Motor neuron (in vitro differentiated cells): Measurements from ENCODE around the gene ZNF835. TPM values are rescaled to one million over a fixed set of nuclear protein-coding genes. Genes with fewer than 3 reads are reported as not detected.

Experiments
- ATAC-seq, 8 experiments: fragments of 200-7000 bp; cut with Tn5 transposase; replicated peaks in 6 of 8; 2 replicates each; pipeline ENCODE4 v1.8.0; 2021; ENCODE audit warnings: mild to moderate bottlenecking in 8 of 8, moderate library complexity in 8 of 8
- H3K27ac ChIP-seq, 2 donors: fragments of 250-450 bp; sonication (Bioruptor Pico); 2 replicates each; pipeline ENCODE4 v1.9.0; 2021; ENCODE audit warnings: antibody characterized with exemption in 2 of 2, mild to moderate bottlenecking in 2 of 2, moderate library complexity in 1 of 2
- H3K4me1 ChIP-seq, 2 donors: fragments of 250-450 bp; sonication (Bioruptor Pico); replicated peaks in 1 of 2; 2 replicates each; pipeline ENCODE4 v1.6.1; 2021; ENCODE audit warnings: antibody characterized with exemption in 2 of 2, mild to moderate bottlenecking in 2 of 2, moderate library complexity in 1 of 2
- H3K4me3 ChIP-seq, 5 donors: fragments of 250-450 bp; sonication (Bioruptor Pico); 2 replicates each; pipeline ENCODE4 v1.9.0; 2021; ENCODE audit warnings: antibody characterized with exemption in 5 of 5, mild to moderate bottlenecking in 5 of 5, moderate library complexity in 4 of 5
- WGBS, 10 experiments: fragments of 450-650 bp; shearing (Covaris generic); methylation state at CpG; one replicate each; pipeline ENCODE4 v1.0.0; 2022; 5-methylcytosine and 5-hydroxymethylcytosine counted together
- in situ Hi-C, 9 experiments: fragments of 400-800 bp; cut with MboI; loops; one replicate each; pipeline ENCODE4 v1.15.0; 2021; ENCODE audit warnings: low sequenced_read_pairs in 9 of 9, low pct_unique_long_range_greater_than_20kb in 2 of 9; ENCODE audit not compliant: unreplicated experiment in 9 of 9
- total RNA-seq, 8 experiments: library from RNA; unstranded; fragments of 300-600 nt; gene quantifications; 2 replicates each; pipeline versions ENCODE4 v1.2.3 to v1.2.4, GENCODE V29; 2022

The ZNF835 gene
- total RNA-seq: 1 to 10 TPM in 2 of 8 experiments, under 1 TPM in 4, not detected in 2; 0.05 to 4.8 (median 0.23) TPM

GRCh38 chr19:56671613-56671994 is at the start of gene ZNF835:
ZNF835 (minus strand) TSS chr19:56671757; CDS start chr19:56665198, 6,559 bp downstream.
- H3K27ac ChIP-seq: no peak within 1 kb of the TSS
- peak in 4 of 8 experiments; percentile 41 to 96 (median 92) for ATAC-seq
- H3K4me1 ChIP-seq: no peaks in the 10 kb centered on the region
- no CpG with 5 or more reads among the region's 32 CpGs for WGBS, 10 experiments
- in situ Hi-C loops: no loop called here
- H3K4me3 ChIP-seq: peak within 1 kb of the TSS in 3 of 5 donors; percentile 26 to 56 (median 45)

GRCh38 chr19:56720281-56720680 is 48.7 kb upstream of the ZNF835 start:
- 0 to 33% (median 7%) methylated on average over 1 to 3 of the region's 3 CpGs; no CpG with 5 or more reads in 3 of the 10 experiments for WGBS, 10 experiments
- Histone ChIP-seq H3K4me3 (no peak overlapping the region), H3K27ac (peak overlapping the region; percentile 44 to 79), H3K4me1 (peaks cover 3 to 17% of the 10 kb centered on the region in 2 donors)
- in situ Hi-C loops: loop anchor here in 1 of 9 experiments (10.0 kb wide), 1 partner anchor 375 kb away; no protein-coding TSS in a partner anchor
- ATAC-seq: peak in 5 of 8 experiments; percentile 98 to 100 (median 100)

- peaks cover 5 to 21% of the 10 kb centered on the region in 2 donors for H3K4me1 ChIP-seq
- WGBS, 10 experiments: 0 to 60% (median 13%) methylated on average over 1 to 5 of the region's 6 CpGs; no CpG with 5 or more reads in 3 of the 10 experiments
- no peak overlapping the region for H3K4me3 ChIP-seq
- H3K27ac ChIP-seq: no peak overlapping the region
- in situ Hi-C loops: no loop called here
- no peak for ATAC-seq
Observed at GRCh38 chr19:56718231-56718630, 46.7 kb upstream of the ZNF835 start.

GRCh38 chr19:56712611-56713276 is 41.2 kb upstream of the ZNF835 start:
- in situ Hi-C loops: no loop called here
- 0 to 38% (median 14%) methylated on average over 1 to 9 of the region's 9 CpGs; no CpG with 5 or more reads in 1 of the 10 experiments for WGBS, 10 experiments
- ATAC-seq: peak in 5 of 8 experiments; percentile 87 to 100 (median 96)

GRCh38 chr19:56710437-56710836 is 38.9 kb upstream of the ZNF835 start:
- in situ Hi-C loops: no loop called here

More at GRCh38 chr19:56712611-56713276, 41.2 kb upstream of the ZNF835 start:
- peak overlapping the region; percentile 64 to 77 for H3K27ac ChIP-seq
- H3K4me1 ChIP-seq: peaks cover 7 to 15% of the 10 kb centered on the region in 2 donors
- H3K4me3 ChIP-seq: peak overlapping the region in 3 of 5 donors; percentile 1 to 16 (median 16)

GRCh38 chr19:56707821-56708220 is 36.3 kb upstream of the ZNF835 start:
- 14 to 100% (median 24%) methylated on average over 1 to 3 of the region's 3 CpGs; no CpG with 5 or more reads in 2 of the 10 experiments for WGBS, 10 experiments
- in situ Hi-C loops: no loop called here
- no peak for ATAC-seq
- H3K4me3 ChIP-seq: no peak overlapping the region
- H3K4me1 ChIP-seq: peaks cover 1 to 7% of the 10 kb centered on the region in 2 donors
- H3K27ac ChIP-seq: no peak overlapping the region

More at GRCh38 chr19:56710437-56710836, 38.9 kb upstream of the ZNF835 start:
- 0 to 22% (median 0%) methylated on average over 1 of the region's 1 CpG; no CpG with 5 or more reads in 2 of the 10 experiments for WGBS, 10 experiments
- H3K27ac ChIP-seq: no peak overlapping the region
- peaks cover 7 to 15% of the 10 kb centered on the region in 2 donors for H3K4me1 ChIP-seq
- ATAC-seq: no peak
- H3K4me3 ChIP-seq: no peak overlapping the region

- in situ Hi-C loops: no loop called here
- no peaks in the 10 kb centered on the region for H3K4me1 ChIP-seq
- ATAC-seq: no peak
- WGBS, 10 experiments: 0 to 56% (median 28%) methylated on average over 1 of the region's 1 CpG; no CpG with 5 or more reads in 2 of the 10 experiments
- H3K27ac ChIP-seq: no peak overlapping the region
- no peak overlapping the region for H3K4me3 ChIP-seq
Observed at GRCh38 chr19:56705939-56706338, 34.4 kb upstream of the ZNF835 start.

- H3K4me3 ChIP-seq: no peak overlapping the region
- peaks cover 3 to 14% of the 10 kb centered on the region in 2 donors for H3K4me1 ChIP-seq
- H3K27ac ChIP-seq: no peak overlapping the region
- WGBS, 10 experiments: 0 to 58% (median 0%) methylated on average over 1 of the region's 1 CpG; no CpG with 5 or more reads in 1 of the 10 experiments
- in situ Hi-C loops: no loop called here
- no peak for ATAC-seq
Observed at GRCh38 chr19:56701895-56702294, 30.3 kb upstream of the ZNF835 start.

GRCh38 chr19:56699552-56699951 is 28.0 kb upstream of the ZNF835 start:
- in situ Hi-C loops: no loop called here
- ATAC-seq: peak in 5 of 8 experiments; percentile 42 to 87 (median 81)
- H3K4me3 ChIP-seq: no peak overlapping the region
- peaks cover 3 to 14% of the 10 kb centered on the region in 2 donors for H3K4me1 ChIP-seq
- peak overlapping the region in 1 of 2 donors; percentile 70 for H3K27ac ChIP-seq
- 10 to 40% (median 23%) methylated on average over 1 to 3 of the region's 3 CpGs; no CpG with 5 or more reads in 1 of the 10 experiments for WGBS, 10 experiments

GRCh38 chr19:56692206-56692895 is 20.8 kb upstream of the ZNF835 start:
- H3K4me1 ChIP-seq: peaks cover 3 to 7% of the 10 kb centered on the region in 2 donors
- H3K27ac ChIP-seq: peak overlapping the region in 1 of 2 donors; percentile 38
- no peak overlapping the region for H3K4me3 ChIP-seq
- WGBS, 10 experiments: 0 to 47% (median 9%) methylated on average over 1 to 7 of the region's 8 CpGs
- ATAC-seq: peak in 5 of 8 experiments; percentile 87 to 100 (median 99)
- in situ Hi-C loops: no loop called here

GRCh38 chr19:56690670-56691069 is 19.1 kb upstream of the ZNF835 start:
- WGBS, 10 experiments: 51 to 81% (median 64%) methylated on average over 3 to 8 of the region's 10 CpGs; no CpG with 5 or more reads in 2 of the 10 experiments
- peaks cover 3 to 7% of the 10 kb centered on the region in 2 donors for H3K4me1 ChIP-seq
- H3K4me3 ChIP-seq: no peak overlapping the region
- in situ Hi-C loops: no loop called here
- ATAC-seq: no peak
- H3K27ac ChIP-seq: no peak overlapping the region

- in situ Hi-C loops: no loop called here
- WGBS, 10 experiments: 33 to 90% (median 58%) methylated on average over 2 to 10 of the region's 10 CpGs; no CpG with 5 or more reads in 2 of the 10 experiments
- H3K4me3 ChIP-seq: no peak overlapping the region
- no peak overlapping the region for H3K27ac ChIP-seq
- peaks cover 3 to 7% of the 10 kb centered on the region in 2 donors for H3K4me1 ChIP-seq
- no peak for ATAC-seq
Observed at GRCh38 chr19:56689198-56689597, 17.6 kb upstream of the ZNF835 start.

GRCh38 chr19:56687031-56687430 is 15.5 kb upstream of the ZNF835 start:
- no peak overlapping the region for H3K27ac ChIP-seq
- no peak for ATAC-seq
- H3K4me3 ChIP-seq: no peak overlapping the region
- in situ Hi-C loops: no loop called here
- H3K4me1 ChIP-seq: peaks cover 0 to under 1% of the 10 kb centered on the region in 2 donors
- 24 to 80% (median 52%) methylated on average over 1 to 7 of the region's 8 CpGs; no CpG with 5 or more reads in 4 of the 10 experiments for WGBS, 10 experiments
